Airway epithelial cell (primary cell): ENCODE data around the gene PRCP. TPM values are rescaled to one million over a fixed set of nuclear protein-coding genes. Genes with fewer than 3 reads are reported as not detected.

Source experiments
- total RNA-seq: library from RNA; depleted of rRNA; stranded (reverse); fragments of >200 nt; gene quantifications from 2 replicates; pipeline ENCODE4 v1.2.3, GENCODE V29; 2015

The PRCP gene
- 21.7 and 41.6 TPM in 2 replicates for total RNA-seq

DNA sequence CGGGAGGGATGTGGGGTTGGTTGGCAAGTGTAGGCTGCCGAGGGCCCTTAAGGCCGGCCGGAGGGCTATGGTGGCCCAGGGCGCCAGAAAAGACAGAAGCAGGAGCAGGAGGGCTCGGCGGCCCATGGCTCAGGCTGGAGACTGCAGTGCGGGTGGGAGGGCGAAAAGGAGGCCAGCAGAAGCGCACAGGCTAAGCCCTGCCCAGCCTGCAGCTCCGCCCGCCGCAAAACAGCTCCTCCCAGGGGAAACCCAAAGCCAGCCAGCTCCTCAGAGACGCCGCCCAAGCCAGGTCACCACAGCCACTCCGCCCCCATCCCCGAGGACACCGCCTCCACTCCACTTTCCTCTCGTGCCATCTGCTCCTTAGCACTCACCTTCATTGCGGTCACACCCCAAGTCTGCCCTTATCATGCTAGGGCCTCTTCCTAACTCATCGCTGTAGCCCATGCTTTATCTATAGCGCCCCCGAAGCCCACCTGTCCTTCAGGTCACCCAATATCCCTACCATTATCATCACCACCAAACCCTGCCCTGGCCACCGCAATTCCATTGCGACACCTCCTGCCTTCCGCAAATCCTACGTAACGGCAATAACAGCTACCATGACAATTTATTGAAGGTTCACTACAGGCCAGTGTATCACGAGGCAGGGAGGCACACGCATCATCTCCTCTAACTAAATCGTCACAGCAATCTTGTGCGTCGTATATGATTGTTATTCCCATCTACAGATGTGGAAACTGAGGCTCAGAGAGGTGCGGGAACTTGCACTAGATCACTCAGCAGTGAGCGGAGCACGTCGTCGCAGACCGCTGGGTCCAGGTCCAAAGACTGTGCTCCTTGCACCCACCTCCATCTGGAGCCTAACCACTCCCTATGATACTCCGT is at the start of gene PRCP:
TSS of gene PRCP (minus strand) at position 154 of the 888 bp plus-strand sequence. CDS start at position 126, 28 bp downstream.

DNA sequence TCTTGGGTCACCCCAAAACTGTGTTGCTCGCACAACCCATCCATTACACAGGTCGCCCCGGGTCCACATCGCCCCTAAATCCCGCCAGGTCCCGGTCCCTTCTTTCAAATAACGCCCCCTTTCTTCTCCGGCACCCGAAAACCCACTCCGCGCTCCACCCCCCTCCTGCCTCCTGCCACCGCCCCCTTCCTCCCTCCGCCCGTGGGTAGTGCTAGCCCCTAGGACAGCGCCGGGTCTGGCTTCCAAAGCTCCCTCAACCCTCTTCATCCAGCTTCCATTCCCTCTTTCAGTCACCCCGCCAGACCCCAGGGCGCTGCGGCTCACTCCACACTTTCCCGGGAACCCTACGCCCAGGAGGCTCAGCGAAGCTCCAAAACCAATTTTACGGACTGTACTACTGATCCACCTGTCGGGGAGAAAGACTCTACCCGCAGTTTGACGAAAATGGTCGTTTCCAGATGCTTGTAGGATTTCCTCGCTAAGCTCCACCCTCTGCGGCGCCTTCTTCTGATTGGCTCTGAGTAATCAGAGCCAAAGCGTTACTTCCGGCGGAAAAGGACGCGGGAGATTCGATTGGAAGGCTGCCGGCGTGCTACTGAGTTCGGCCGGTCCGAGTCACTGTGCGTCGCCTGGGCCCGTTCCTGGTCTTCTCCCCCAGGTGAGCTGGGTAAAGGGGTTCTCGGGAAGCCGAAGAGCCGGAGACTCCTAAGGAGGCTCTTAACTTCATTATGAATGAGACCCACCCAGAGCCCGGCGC is 1.1 kb upstream of the PRCP start, which contains the start of gene DDIAS:
TSS of gene DDIAS (plus strand) at position 572 of the 757 bp plus-strand sequence. CDS start 13,003 bp downstream, outside the sequence.

Other genes starting within 250 kb of the PRCP start
- 1.1 TPM in 2 replicates for gene FAM181B, start 166.6 kb downstream of the PRCP start, total RNA-seq
- gene DDIAS, start 1.3 kb upstream of the PRCP start, total RNA-seq = 8.7 and 10.4 TPM in 2 replicates
- 4.7 and 5.1 TPM in 2 replicates for gene RAB30, start 171.5 kb upstream of the PRCP start, total RNA-seq